ENCODE data around the gene RNU7-1.

RNU7-1 gene

DNA sequence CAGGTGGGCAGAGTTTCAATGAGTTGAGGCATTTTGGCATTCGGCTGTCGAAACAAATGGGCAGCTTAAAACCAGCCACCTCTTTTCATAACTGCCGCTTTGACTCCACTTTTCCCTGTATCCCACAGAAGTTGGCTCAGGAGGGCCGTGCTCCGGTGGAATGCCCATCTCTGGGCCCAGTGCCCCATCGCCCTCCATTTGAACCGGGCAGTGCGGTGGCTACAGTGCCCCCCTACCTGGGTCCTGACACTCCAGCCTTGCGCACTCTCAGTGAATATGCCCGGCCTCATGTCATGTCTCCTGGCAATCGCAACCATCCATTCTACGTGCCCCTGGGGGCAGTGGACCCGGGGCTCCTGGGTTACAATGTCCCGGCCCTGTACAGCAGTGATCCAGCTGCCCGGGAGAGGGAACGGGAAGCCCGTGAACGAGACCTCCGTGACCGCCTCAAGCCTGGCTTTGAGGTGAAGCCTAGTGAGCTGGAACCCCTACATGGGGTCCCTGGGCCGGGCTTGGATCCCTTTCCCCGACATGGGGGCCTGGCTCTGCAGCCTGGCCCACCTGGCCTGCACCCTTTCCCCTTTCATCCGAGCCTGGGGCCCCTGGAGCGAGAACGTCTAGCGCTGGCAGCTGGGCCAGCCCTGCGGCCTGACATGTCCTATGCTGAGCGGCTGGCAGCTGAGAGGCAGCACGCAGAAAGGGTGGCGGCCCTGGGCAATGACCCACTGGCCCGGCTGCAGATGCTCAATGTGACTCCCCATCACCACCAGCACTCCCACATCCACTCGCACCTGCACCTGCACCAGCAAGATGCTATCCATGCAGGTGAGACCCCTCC is 5.0 kb upstream of the RNU7-1 start:
- no peak for DNase-seq

- no peak for DNase-seq
Measured at GRCh38 chr12:6939191-6939540, 4.5 kb upstream of the RNU7-1 start.

DNA sequence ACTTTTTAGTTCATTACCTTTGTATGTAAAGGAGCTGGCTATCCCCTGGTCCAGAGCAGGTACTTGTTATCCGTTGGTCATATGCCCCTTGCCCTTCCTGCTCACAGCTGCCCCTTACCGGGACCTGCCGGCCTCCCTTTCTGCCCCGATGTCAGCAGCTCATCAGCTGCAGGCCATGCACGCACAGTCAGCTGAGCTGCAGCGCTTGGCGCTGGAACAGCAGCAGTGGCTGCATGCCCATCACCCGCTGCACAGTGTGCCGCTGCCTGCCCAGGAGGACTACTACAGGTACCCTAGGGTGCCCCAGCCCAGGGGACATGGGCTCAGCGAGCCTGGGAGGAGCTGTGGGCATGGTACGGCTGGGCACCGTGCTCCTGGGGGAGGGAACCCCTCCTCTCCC is 2.3 kb upstream of the RNU7-1 start:
- DNase-seq = no peak

GRCh38 chr12:6941782-6942181 is 1.8 kb upstream of the RNU7-1 start:
- no peak for DNase-seq

GRCh38 chr12:6942331-6942665 is 1.3 kb upstream of the RNU7-1 start:
- DNase-seq = no peak

DNA sequence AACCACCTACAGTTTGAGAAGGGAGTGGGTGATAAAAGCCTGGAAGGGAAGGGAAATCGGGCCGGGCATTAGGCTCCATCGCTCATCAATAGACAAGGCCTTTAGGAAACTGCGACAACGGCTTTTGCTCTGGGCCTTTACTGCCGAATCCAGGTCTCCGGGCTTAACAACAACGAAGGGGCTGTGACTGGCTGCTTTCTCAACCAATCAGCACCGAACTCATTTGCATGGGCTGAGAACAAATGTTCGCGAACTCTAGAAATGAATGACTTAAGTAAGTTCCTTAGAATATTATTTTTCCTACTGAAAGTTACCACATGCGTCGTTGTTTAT is 261 bp upstream of the RNU7-1 start:
- peak; percentile 45 for DNase-seq

GRCh38 chr12:6944381-6945186 is 968 bp downstream of the RNU7-1 start:
- peak; percentile 34 for DNase-seq

DNA sequence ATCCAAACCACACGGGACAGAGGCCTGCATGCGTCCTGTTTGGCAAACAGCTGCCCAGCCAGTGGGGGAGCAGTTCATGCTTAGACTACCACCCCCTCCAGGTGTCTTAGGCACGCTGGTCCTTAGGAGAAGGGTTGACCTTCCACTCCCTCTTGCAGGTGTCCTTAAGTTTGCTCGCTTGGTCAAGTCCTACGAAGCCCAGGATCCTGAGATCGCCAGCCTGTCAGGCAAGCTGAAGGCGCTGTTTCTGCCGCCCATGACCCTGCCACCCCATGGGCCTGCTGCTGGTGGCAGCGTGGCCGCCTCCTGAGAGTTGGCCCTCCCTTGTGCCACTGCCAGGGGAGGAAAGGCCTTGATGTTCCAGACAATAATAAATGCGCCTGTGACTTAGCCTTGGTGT is 2.0 kb downstream of the RNU7-1 start:
- DNase-seq = no peak

- peak; percentile 66 for DNase-seq
Measured at GRCh38 chr12:6946033-6946919, 2.7 kb downstream of the RNU7-1 start.

DNA sequence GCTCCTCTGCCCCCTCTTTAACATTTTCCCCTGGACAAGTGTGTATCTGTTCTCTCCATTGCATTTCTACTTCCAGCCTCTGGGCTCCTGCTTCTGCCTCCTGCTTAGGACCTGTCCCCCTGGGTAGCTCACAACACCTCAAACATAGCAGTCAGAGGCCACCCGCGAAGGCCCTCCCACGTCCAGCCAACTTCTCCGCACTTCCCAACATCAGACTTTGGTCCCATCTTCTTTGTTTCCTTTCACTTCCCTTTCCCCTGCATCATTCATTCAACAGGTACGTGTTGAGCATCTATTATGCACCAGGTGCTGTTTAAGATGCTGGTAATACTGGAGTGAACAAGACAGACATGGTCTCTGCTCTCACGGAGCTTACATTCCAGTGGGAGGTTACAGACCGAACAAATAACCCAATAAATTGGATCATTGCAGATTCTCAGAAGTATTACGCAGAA is 3.3 kb downstream of the RNU7-1 start:
- DNase-seq = no peak

GRCh38 chr12:6947615-6948014 is 4.0 kb downstream of the RNU7-1 start:
- DNase-seq = no peak

DNA sequence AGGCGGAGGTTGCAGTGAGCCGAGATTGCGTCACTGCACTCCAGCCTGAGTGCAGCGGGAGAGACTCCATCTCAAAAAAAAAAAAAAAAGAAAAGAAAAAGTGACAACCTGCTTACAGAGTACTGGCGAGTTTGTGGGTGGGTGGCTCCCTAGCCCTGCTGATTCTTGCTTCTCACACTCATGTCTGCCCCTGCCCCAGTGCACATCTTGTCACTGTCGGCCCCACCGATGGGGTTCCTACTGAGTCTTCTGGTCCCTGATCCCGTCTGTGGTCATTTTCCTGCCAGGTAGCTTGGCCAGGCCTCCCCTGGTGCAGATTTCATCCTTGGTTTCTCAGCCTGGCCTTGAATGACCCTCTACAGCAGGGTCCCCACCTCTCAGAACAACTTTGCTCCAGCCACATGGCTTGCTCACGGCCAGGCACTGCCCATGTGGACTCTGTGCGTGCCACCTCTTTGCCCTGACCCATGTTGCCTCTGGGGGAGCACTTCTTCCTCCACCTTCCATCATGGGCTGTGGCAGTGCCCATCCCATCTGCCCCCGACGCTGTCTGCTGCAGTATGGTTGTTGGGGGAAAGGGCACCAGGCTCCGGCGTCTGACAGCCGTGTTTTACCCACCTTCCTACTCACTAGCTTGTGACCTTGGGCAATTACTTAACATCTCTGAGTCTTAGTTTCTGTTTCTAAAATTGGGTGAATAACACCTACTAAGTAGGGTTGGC is 5.4 kb downstream of the RNU7-1 start:
- DNase-seq = no peak

DNA sequence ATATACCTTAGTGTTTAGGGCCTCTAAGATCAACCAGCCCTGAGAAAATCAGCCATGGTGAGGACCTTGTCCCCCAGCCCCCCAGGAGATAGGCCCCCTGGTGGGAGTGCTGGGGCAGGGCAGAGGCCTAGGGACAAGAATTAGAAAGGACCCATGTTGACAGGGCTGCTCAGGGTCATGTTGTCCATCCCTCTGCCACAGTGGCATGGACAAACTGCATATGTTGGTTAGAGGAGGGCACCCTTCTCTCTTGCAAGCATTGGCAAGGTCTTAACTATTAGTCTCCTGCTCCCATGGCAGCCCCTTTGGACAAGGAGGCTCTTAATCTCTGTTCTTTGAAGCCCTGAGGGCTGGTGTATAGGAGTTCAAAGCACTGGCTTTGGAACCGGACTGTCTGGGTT is 6.8 kb downstream of the RNU7-1 start:
- no peak for DNase-seq

GRCh38 chr12:6950811-6951540 is 7.4 kb downstream of the RNU7-1 start, which contains the start of gene PTPN6:
PTPN6 (plus strand) TSS chr12:6951356; CDS start chr12:6951513, 157 bp downstream.
- DNase-seq = no peak

DNA sequence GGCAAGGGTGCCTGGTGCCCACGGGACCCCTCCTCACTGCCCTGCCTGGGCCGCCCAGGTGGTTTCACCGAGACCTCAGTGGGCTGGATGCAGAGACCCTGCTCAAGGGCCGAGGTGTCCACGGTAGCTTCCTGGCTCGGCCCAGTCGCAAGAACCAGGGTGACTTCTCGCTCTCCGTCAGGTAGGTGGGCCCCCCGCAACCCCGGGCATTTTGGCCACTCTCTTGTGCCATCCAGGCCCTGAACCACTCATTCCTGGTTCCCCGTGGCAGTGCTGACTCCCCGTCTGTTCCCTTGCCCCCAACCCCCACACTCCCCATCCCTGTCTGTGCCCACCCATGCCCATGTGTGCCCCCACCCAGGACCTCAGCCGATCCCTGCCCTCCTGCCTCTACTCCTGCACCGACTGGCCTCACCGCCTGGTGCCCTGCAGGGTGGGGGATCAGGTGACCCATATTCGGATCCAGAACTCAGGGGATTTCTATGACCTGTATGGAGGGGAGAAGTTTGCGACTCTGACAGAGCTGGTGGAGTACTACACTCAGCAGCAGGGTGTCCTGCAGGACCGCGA is 8.0 kb downstream of the RNU7-1 start:
- DNase-seq = no peak

DNA sequence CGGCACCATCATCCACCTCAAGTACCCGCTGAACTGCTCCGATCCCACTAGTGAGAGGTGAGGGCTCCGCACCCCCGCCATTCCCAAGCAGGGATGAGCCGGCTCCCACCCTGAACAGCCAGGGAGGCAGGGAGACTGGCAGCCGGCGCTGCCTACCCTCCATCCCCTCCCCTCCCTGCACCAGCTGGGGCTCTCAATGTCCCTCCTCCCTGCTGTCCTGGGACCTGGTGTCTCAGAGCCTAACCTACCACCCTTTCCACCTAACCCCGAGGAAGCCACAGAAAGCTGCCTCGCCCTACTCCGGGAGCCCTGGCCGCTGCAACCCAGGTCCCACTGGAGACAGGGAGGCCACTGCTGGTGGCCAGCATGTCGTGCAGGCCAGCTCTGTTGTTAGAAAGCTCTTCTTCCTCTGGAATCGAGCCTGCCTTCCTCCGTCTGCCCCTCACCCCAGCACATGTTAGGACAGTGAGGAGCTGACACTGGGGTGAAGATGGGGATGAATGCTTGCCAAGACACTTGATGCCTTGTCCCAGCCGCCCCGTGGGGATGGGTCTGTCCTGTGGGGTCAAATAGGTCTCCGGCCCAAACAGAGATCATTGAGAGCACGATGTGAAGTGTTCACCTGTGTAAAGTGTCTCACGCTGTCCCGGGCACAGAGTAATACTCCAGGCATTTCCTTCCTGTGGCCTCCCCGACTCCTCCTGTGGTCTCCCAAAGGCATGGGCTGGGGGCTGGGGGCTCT is 8.7 kb downstream of the RNU7-1 start:
- no peak for DNase-seq

DNA sequence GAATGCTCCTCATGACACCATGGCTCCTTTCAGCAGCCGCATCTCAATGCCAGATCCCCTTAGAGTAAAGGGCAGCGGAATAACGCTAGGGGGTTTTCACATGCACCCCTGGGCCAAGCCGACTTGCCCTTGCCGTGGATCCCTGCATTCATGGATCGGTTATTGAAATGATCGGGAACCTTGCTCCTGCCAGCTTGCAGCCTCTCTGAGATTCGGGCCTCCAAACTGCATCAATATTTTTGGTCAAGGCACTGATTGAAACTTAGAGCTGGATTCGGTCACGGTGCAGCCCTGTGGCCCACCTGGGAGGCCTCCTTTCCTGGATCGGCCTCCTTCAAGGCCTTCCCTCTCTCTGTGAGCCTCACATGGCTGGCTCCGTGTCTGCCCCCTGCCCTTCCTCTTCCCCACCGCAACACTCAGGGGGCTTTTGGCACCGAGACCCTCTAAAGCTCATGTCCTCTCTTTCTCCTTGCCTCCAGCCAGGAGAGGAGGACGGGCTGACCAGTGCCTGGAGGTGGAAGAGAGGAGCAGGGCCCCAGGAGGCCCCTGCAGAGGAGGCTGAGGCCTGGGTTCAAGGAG is 9.3 kb downstream of the RNU7-1 start:
- no peak for DNase-seq

GRCh38 chr12:6953442-6954315 is 10.1 kb downstream of the RNU7-1 start:
- DNase-seq = no peak

All from SHP77 treated with DMSO at 0.1 percent for 48 hours (cell line).